NCI-H524 treated with DMSO at 0.1 percent for 48 hours (cell line): Measurements from ENCODE around the gene STX2.
"Not testable (repeated sequence)": the region's sequence is repeated elsewhere in the genome, so short reads cannot be mapped to it uniquely, and the experiment has no call there.

Source experiments
- DNase-seq: peaks from one replicate; lab custom pipeline; 2025; lab: John Stamatoyannopoulos, UW

STX2 gene

DNA sequence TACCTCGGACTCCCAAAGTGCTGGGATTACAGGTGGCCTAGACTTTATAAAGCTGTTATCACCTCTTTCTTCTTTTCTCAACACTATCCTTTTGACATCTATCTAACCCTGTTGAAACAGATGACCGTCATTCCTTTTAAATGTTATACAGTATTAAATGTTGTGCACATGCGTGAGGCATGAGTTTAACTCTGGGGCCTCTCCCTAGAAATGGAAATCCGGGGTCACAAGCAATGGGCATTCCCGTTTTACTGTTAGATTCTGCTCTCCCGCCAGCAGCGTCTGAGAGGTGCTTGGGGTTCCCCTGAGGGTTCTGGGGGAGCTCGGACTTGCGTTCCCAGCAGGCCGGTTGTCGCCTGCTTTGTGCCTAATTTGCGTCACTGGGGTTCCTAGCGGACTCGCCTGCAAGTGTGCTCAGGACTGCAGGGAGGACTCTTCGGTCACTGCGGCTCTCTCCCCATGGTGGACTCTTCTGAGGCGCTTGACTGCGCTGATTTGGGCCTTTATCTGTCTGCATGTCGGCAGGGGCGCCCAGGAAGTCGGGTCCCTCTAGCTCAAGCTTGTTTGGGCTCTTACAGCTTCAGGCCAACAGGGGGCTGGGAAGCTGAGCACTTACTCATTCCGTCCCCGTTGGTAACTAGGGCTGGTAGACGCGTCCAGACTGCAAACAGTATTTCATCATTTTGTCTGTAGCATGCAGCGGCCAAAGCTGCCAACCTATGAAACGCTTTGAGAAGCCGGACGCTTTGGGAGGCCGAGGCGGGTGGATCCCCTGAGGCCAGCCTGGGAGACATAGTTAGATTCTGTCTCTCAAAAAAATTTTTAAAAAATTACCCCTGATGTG lies 31.6 kb upstream of the STX2 start:
- no peak for DNase-seq

DNA sequence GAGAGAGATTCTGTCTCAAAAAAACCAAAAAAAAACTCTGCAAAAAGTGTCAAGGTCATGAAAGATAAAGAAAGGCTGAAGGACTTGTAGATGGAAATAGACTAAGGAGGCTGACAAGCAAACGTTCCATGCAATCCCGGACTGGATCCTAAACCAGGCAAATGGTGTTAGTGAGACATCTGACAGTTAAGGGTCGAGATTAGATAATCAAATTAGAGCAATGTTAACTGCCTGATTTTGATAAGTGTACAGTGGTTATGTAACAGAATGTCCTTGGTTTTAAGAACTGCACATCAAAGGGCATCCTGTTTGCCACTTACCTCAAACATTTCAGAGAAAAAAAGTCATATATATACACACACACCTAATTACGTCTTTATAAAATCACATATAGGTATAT lies 29.4 kb upstream of the STX2 start:
- no peak for DNase-seq

- DNase-seq = no peak
Observed at GRCh38 chr12:130863298-130863697, 24.2 kb upstream of the STX2 start.

DNA sequence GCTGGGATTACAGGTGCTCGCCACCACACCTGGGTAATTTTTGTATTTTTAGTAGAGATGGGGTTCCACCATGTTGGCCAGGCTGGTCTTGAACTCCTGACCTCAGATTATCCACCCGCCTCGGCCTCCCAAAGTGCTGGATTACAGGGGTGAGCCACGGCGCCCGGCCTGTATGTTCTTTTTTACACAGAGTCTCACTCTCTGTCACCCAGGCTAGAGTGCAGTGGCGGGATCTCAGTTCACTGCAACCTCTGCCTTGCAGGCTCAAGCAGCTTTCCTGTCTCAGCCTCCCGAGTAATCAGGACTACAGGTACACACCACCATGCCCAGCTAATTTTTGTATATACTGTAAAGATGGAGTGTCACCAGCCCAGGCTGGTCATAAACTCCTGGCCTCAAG lies 23.7 kb upstream of the STX2 start:
- not testable (repeated sequence) for DNase-seq

DNA sequence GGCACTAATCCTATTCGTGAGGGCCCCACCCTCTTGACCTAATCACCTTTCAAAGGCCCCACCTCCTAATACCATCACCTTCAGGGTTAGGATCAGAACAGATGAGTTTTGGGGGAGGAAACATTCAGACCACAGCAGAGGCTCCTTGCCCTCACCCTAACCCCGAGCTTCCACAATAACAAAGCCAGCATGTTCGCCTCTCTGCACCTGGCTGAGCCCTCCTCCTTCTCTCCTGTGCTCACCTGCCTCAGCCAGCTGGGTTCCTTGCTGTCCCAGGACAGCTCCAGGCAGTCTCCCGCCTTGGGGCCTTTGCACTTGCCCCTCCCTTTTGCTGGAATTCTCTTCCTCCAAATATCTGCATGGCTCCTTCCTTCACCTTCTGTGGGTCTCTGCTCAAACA lies 23.1 kb upstream of the STX2 start:
- no peak for DNase-seq

GRCh38 chr12:130860311-130860710 lies 21.3 kb upstream of the STX2 start:
- DNase-seq = no peak

GRCh38 chr12:130859161-130859560 lies 20.1 kb upstream of the STX2 start:
- DNase-seq = no peak

- no peak for DNase-seq
Observed at GRCh38 chr12:130858084-130858483, 19.0 kb upstream of the STX2 start.

GRCh38 chr12:130856088-130856487 lies 17.0 kb upstream of the STX2 start:
- DNase-seq = no peak

DNA sequence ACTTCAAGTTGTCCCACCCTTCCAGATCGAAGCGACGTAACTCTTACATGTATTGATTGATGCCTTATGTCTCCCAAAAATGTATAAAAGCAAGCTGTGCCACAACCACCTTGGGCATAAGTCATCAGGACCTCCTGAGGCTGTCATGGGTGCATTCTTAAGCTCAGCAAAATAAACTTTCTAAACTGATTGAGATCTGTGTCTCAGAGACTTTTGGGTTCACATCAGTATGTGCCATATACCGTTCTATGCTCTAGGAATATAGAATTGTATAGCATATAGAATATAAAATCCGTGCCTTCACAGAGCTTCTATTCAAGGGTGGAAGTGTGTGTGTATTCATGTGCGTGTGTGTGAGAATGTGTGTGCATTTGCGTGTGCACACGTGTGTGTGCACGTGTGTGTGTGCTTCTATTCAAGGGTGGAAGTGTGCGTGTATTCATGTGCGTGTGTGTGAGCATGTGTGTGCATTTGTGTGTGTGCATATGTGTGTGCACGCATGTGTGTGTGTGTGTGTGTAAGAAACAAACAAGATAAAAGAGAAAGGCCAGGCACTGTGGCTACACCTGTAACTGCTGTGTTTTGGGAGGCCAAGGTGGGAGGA lies 11.5 kb upstream of the STX2 start:
- no peak for DNase-seq

- DNase-seq = no peak
Observed at GRCh38 chr12:130849561-130850417, 10.7 kb upstream of the STX2 start.

- not testable (repeated sequence) for DNase-seq
Observed at GRCh38 chr12:130848785-130849305, 9.8 kb upstream of the STX2 start.

DNA sequence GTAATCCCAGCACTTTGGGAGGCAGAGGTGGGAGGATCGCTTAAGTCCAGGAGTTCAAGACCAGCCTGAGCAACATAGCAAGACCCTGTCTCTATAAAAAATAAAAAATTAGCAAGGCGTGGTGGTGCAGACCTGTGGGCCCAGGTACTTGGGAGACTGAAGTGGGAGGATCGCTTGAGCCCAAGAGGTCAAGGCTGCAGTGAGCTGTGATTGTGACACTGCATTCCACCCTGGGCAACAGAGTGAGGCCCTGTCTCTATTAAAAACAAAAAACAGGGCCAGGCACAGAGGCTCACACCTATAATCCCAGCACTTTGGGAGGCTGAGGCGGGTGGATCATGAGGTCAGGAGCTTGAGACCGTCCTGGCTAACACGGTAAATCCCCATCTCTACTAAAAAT lies 9.1 kb upstream of the STX2 start:
- not testable (repeated sequence) for DNase-seq

DNA sequence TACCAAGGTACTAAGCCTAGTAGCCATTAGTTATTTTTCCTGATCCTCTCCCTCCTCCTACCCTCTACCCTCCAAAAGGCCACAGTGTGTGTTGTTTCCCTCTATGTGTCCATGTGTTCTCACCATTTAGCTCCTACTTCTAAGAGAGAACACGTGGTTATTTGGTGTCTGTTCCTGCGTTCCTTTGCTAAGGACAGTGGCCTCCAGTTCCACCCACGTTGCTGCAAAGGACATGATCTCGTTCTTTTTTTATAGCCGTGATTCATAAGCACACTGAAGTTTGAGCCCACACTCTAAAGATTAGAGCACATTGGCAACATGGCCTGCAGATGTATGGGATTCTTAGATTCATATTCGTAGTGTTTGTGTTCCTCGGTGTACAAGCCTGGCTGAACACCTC lies 8.1 kb upstream of the STX2 start:
- no peak for DNase-seq

GRCh38 chr12:130846369-130846768 lies 7.3 kb upstream of the STX2 start:
- DNase-seq = no peak

GRCh38 chr12:130839770-130840404 lies 837 bp upstream of the STX2 start:
- no peak for DNase-seq

DNA sequence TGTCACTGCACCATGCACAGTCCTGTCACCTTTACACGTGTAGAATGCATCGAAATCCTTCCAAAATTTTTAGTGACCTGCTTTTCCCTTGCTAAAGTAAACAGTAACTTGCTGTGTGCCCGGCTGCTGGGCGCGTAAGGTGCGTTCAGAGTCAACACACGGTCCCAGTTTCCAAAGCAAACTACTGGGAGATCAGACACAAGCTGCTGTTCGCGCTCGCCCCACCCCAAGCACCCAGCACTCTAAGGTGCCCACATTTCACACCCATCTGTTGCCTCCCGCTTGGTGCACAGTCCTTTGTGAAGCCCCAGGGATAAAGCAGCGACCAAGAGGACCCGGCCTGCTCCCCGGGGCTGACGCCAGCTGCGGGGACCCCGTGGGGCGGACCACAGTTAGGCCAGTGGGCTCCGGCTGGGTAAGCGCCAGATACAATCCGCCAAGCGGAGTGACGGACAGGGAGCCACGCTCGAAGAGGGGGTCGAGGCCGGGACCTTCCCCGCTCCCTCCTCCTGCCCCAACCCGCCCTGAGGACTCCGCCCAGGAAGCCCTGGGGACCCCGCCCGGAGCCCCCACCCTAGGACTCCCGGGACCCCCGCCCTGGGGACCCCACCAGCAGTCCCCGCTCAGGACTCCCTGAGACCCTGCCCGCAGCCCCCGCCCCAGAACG lies 633 bp downstream of the STX2 start:
- DNase-seq = peak; percentile 29

DNA sequence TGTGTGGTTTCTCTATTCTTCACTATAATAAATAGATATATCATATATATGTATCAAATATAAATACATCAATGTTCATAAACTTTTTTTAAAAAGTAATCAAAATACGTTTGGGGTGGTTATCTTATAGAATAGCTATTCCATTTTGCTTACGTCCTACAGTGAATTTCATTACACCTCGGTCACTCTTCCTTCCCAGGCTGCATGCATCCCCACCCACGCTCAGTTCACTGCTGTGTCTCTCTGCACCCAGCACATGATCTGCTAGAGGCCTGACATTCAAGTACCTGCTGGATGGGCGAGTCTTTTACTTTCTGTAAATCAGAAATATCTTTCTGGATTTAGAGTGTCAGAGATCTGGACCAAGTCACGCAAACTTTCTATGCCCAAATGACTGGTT lies 3.6 kb downstream of the STX2 start:
- DNase-seq = no peak

DNA sequence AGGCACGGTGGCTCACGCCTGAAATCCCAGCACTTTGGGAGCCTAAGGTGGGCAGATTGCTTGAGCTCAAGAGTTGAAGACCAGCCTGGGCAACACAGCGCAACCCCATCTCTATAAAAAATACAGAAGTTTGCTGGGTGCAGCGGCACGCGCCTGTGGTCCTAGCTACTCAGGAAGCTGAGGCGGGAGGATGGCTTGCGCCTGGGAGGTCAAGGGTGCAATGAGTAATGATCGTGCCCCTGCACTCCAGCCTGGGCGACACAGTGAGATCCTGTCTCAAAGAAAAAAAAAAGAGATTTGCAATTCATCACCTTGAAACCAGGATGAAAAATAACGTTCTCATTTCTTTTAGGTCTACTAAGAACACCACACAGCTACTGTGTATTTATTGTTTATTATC lies 4.0 kb downstream of the STX2 start:
- DNase-seq = no peak

- DNase-seq = no peak
Observed at GRCh38 chr12:130832561-130833209, 6.4 kb downstream of the STX2 start.

DNA sequence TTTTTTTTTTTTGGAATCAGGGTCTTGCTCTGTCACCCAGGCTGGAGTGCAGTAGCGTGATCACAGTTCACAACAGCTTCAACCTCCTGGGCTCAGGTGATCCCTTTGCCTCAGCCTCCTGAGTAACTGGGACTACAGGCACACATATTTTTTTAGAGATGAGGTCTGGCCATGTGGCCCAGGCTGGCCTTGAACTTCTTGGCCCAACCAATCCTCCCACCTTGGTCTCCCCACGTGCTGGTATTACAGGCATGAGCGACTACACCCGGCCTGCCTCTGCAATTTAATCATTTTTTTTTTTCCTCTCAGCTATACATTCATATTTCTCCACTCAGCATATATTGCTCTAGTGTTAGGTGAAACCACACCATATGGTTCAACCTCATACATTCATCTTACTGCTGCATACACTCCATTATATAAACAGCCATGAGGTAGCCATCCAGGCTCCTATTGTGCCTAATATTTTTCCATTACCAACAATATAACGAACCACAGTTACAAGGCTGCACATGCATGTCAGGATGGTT lies 7.1 kb downstream of the STX2 start:
- no peak for DNase-seq
